Ovary (tissue), 10 donors: ENCODE data around the gene PRKAR2A. TPM values are rescaled to one million over a fixed set of nuclear protein-coding genes. Genes with fewer than 3 reads are reported as not detected.

Experiments
- DNase-seq, 5 donors: peaks; one replicate each; pipeline ENCODE4 v3.0.0-alpha.2; 2019 to 2020
- H3K27ac ChIP-seq, 2 donors: fragments of 200-600 bp; one replicate each; pipeline versions ENCODE4 v1.5.1 to v1.8.0; 2019 to 2022
- H3K27me3 ChIP-seq: fragments of 200-600 bp; one replicate; pipeline ENCODE4 v1.8.0; 2022
- H3K36me3 ChIP-seq: fragments of 200-600 bp; sonication (generic); one replicate; pipeline ENCODE4 v1.5.1; 2019
- H3K4me1 ChIP-seq: one replicate; pipeline ENCODE4 v1.8.1; 2013; ENCODE audit warnings: mild to moderate bottlenecking, moderate library complexity; ENCODE audit not compliant: insufficient read depth
- H3K4me3 ChIP-seq: fragments of 200-600 bp; sonication (generic); one replicate; pipeline ENCODE4 v1.5.1; 2017
- H3K9me3 ChIP-seq, 2 donors: fragments of 200-600 bp in 1 of 2; sonication (generic) in 1 of 2; one replicate each; pipeline versions ENCODE4 v1.5.1 to v1.8.1; 2013 to 2019; ENCODE audit warnings: mild to moderate bottlenecking in 1 of 2, moderate library complexity in 1 of 2
- EP300 ChIP-seq: sonication (generic); formaldehyde crosslinking; IDR thresholded peaks from one replicate; pipeline ENCODE4 v1.6.1; 2017; ENCODE audit warnings: antibody characterized with exemption
- POLR2A ChIP-seq: fragments of 450-650 bp; IDR thresholded peaks from one replicate; pipeline ENCODE4 v1.6.1; 2017; ENCODE audit warnings: antibody characterized with exemption, mild to moderate bottlenecking, moderate library complexity
- WGBS, 3 donors: extraction: QIAGEN DNeasy Blood & Tissue Kit in 1 of 3; methylation state at CpG; one replicate each; pipeline versions ENCODE4 v1.1.5 to v1.1.7; 2013 to 2017; 5-methylcytosine and 5-hydroxymethylcytosine counted together
- intact Hi-C, 4 donors: fragments of 100-400 bp; cut with DNase I; formaldehyde crosslinking; loops; one replicate each; pipeline versions ENCODE4 v1.11.0 to v1.15.1; 2022 to 2023
- long read RNA-seq, 3 donors: library from polyadenylated mRNA in 2 of 3; unstranded in 2 of 3; transcript quantifications; one replicate each; pipeline ENCODE4 v2.0.0 and lab custom pipeline, GENCODE V29; 2021 to 2026
- polyA plus RNA-seq, 2 donors: library from polyadenylated mRNA; stranded (reverse); fragments of 200-250 nt in 1 of 2; fragments of 350-450 nt in 1 of 2; fragmentation: Illumina TruSeq in 1 of 2; extraction: RNeasy Lipid Tissue Mini Kit (QIAGEN cat#74804) in 1 of 2; gene quantifications; one replicate each; pipeline ENCODE4 v1.2.3, GENCODE V29; 2013 to 2014
- total RNA-seq, 7 donors: library from RNA; depleted of rRNA in 2 of 7; stranded (reverse); fragments of >200 nt in 2 of 7; fragmentation: NEBNext Ultra II Directional in 3 of 7; extraction: Animal tissue kit (Norgen Biotek cat#: 25700) in 3 of 7; gene quantifications; one replicate each; pipeline versions ENCODE4 v1.1.0 to v1.2.4, GENCODE V29; 2016 to 2023
- TF ChIP-seq, protein P1 (sequence below), 3 donors: fragments of 450-650 bp in 2 of 3; fragments of 200-600 bp in 1 of 3; IDR thresholded peaks; one replicate each; pipeline versions ENCODE4 v1.5.1 to v1.8.0; 2016 to 2022; ENCODE audit warnings: antibody characterized with exemption in 3 of 3, mild to moderate bottlenecking in 1 of 3
- donor health status: DM: no; HTN: no; CAD: no; lungs with moderate emphysema.
- donor health status: DM: no; HTN: no; CAD: no.
- donor health status: Bipolar disorder and iron deficiency.
- donor health status: DM: yes; HTN: yes; CAD: no.
- donor health status: DM: no; HTN: no; CAD: no.
- donor health status: DM: yes; HTN: yes; CAD: no.

Gene PRKAR2A
- total RNA-seq (10 to 100 TPM; 18.6 to 52.6 (median 46.3) TPM), polyA plus RNA-seq (10 to 100 TPM in 1 of 2 donors, 1 to 10 TPM in 1; 9.4 to 41.2 TPM)
- long read RNA-seq, donor 1, full-length matches to known transcripts = 10 of 31 reads
- long read RNA-seq, donor 1, partial matches to known transcripts = 11 of 31 reads
- long read RNA-seq, donor 1, other reads (novel, unspliced or antisense) = 10 of 31 reads
- long read RNA-seq, donor 2, full-length matches to known transcripts = 10 of 10 reads
- long read RNA-seq, donor 2, partial matches to known transcripts = 0 of 10 reads
- long read RNA-seq, donor 2, other reads (novel, unspliced or antisense) = 0 of 10 reads
- long read RNA-seq, donor 3, full-length matches to known transcripts = 22 of 36 reads
- long read RNA-seq, donor 3, partial matches to known transcripts = 5 of 36 reads
- long read RNA-seq, donor 3, other reads (novel, unspliced or antisense) = 9 of 36 reads

DNA sequence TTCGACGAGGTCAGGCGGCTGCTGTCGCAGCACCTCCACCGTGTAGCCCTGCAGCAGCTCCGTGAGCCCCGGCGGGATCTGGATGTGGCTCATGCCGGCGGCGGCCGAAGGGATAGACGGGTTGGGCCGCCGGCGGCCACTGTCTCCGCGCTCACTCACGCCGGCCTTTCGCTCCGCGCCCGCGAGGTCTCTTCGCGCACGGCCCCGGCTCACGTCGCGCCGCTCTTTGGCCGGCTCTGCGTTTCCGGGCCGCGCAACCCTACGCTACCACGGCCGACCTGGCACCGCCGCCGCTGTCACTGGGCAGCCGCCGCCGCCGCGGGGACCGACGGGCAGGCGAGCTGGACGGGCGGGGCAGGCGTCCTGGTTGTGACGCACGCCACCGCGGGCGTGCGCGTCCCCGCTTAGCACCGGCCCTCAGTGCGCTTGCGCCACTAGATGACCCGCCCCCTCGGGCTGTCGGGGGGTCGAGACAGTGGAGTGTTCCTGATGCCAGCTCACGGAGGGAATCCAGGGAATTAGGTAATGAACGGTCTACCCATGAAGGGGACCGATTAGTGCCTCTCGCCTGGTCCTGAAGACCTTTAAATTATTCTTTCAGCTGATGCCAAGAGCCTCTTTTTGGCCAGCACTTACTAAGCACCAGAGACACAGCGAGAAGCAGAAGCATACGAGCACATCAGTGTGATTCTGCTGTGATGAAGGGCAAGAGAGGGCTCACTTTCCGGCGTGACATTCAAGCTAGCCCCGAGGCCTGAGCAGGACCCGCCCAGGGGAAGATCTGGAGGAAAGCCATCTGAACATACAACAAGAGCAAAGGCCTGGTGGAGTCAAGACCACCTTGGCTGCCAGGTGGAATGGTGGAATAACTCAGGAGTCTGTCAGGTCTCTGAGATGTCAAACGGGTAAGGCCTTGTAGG is at the start of gene PRKAR2A:
TSS of gene PRKAR2A (minus strand) at position 371 of the 920 bp plus-strand sequence. CDS start at position 93, 278 bp downstream.
- peak; percentile 87 to 93 (median 90) for DNase-seq
- H3K27ac ChIP-seq = peak within 1 kb of the TSS; percentile 81 to 84
- H3K4me3 ChIP-seq = peak within 1 kb of the TSS; percentile 92
- no peaks in the 10 kb centered on the region for H3K9me3 ChIP-seq
- H3K36me3 ChIP-seq = no peaks in the 10 kb centered on the region
- WGBS, 3 donors = 2 to 4% (median 2%) methylated on average over 50 to 81 of the region's 81 CpGs
- peaks cover 7% of the 10 kb centered on the region for H3K4me1 ChIP-seq
- TF ChIP-seq POLR2A = peak; percentile 89
- TF ChIP-seq EP300 = no peak
- TF ChIP-seq, protein P1, sequence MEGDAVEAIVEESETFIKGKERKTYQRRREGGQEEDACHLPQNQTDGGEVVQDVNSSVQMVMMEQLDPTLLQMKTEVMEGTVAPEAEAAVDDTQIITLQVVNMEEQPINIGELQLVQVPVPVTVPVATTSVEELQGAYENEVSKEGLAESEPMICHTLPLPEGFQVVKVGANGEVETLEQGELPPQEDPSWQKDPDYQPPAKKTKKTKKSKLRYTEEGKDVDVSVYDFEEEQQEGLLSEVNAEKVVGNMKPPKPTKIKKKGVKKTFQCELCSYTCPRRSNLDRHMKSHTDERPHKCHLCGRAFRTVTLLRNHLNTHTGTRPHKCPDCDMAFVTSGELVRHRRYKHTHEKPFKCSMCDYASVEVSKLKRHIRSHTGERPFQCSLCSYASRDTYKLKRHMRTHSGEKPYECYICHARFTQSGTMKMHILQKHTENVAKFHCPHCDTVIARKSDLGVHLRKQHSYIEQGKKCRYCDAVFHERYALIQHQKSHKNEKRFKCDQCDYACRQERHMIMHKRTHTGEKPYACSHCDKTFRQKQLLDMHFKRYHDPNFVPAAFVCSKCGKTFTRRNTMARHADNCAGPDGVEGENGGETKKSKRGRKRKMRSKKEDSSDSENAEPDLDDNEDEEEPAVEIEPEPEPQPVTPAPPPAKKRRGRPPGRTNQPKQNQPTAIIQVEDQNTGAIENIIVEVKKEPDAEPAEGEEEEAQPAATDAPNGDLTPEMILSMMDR (IDR thresholded peaks at IDR 0.05) = peak in 1 of 3 donors; percentile 25
- H3K27me3 ChIP-seq = no peaks in the 10 kb centered on the region
- intact Hi-C loops = loop anchor here in 1 of 4 donors (5.0 kb wide), 1 partner anchor 105 kb away; no protein-coding TSS in a partner anchor

DNA sequence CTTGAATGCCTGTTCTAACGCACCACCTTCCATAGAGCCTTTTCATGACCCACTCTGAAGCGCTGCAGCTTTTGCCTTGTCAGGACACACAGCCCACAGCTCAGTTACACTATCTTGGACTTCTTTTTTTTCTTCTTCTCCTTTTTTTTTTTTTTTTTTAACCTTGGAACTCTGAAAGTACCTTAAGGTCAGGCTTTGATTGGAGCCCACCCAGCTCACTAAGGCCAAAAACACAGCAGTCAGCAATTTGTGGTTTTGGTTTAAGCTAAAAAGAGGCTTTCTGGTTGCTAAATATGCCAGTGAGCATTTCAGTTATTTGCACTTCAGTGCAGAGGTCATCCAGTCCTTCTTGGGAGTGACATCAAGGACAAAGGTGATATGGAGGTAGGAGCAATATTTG is 49.3 kb upstream of the PRKAR2A start:
- DNase-seq = peak in 1 of 5 donors; percentile 15

DNA sequence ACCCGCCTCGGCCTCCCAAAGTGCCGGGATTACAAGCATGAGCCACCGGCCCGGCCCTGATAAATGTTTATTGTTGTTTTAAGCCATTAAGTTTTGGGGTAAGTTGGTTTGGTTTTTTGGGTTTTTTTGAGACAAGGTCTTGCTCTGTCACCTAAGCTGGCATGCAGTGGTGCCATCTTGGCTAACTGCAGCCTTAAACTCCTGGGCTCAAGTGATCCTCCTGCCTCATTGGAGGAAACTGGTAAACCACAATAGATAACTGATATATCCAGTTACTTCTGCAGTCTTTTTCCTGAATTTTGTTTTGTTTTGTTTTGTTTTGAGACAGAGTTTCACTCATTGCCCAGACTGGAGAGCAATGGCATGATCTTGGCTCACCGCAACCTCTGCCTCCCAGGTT is 46.8 kb upstream of the PRKAR2A start:
- TF ChIP-seq EP300 = no peak
- Histone ChIP-seq H3K36me3 (no peaks in the 10 kb centered on the region), H3K4me1 (peaks cover 11% of the 10 kb centered on the region), H3K4me3 (no peak overlapping the region), H3K9me3 (no peaks in the 10 kb centered on the region), H3K27me3 (no peaks in the 10 kb centered on the region), H3K27ac (no peak overlapping the region)
- intact Hi-C loops = no loop called here
- no peak for DNase-seq
- 96 to 98% (median 97%) methylated on average over 6 of the region's 6 CpGs for WGBS, 3 donors

More for the DNA sequence above, 49.3 kb upstream of the PRKAR2A start:
- Histone ChIP-seq H3K9me3 (no peaks in the 10 kb centered on the region), H3K27ac (no peak overlapping the region), H3K36me3 (no peaks in the 10 kb centered on the region), H3K4me3 (no peak overlapping the region), H3K27me3 (no peaks in the 10 kb centered on the region), H3K4me1 (peaks cover 11% of the 10 kb centered on the region)
- TF ChIP-seq EP300 (no peak), POLR2A (no peak)
- TF ChIP-seq, protein P1 (IDR thresholded peaks at IDR 0.05) = no peak
- WGBS, 3 donors = 76 to 83% (median 77%) methylated on average over 2 of the region's 2 CpGs
- intact Hi-C loops = no loop called here

DNA sequence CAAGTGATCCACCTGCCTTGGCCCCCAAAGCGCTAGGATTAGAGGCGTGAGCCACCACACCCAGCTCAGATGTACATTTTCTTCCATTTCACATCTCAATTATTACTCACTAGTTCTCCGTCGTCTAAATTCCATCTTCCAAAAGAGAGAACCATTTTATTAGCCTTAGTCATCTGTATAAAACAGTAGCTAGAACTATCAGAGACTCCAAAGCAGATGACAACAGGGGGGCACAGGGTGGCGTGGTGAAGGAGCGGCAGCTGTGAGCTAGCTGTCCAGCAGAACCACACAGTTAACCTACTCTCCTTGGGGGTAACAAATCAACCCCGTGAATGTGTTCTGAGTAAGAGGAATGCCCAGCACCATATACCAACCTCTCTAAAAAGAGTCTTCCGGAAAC is 43.9 kb upstream of the PRKAR2A start:
- no peaks in the 10 kb centered on the region for H3K36me3 ChIP-seq
- TF ChIP-seq, protein P1 (IDR thresholded peaks at IDR 0.05) = no peak
- TF ChIP-seq EP300 (no peak), POLR2A (no peak)
- no peak overlapping the region for H3K27ac ChIP-seq
- intact Hi-C loops = no loop called here
- H3K4me3 ChIP-seq = no peak overlapping the region
- no peak for DNase-seq
- H3K9me3 ChIP-seq = no peaks in the 10 kb centered on the region
- H3K4me1 ChIP-seq = no peaks in the 10 kb centered on the region
- 94 to 98% (median 97%) methylated on average over 8 of the region's 8 CpGs for WGBS, 3 donors
- no peaks in the 10 kb centered on the region for H3K27me3 ChIP-seq
